GM12875 (cell line): ENCODE measurements around the gene ANKS6.

ENCODE experiments used
- H3K4me3 ChIP-seq: one replicate; pipeline ENCODE4 v1.5.1; 2011; ENCODE audit warnings: low read depth, low read length, control low read depth
- CTCF ChIP-seq: IDR thresholded peaks from 2 replicates; pipeline ENCODE4 v1.5.1; 2011; ENCODE audit warnings: low read depth, mild to moderate bottlenecking, control low read depth, inconsistent platforms, low read length, moderate library complexity, borderline replicate concordance; ENCODE audit not compliant: insufficient read depth

The ANKS6 gene

GRCh38 chr9:98796364-98797101 is at the start of gene ANKS6:
TSS of gene ANKS6 (minus strand) at chr9:98796555. CDS start at chr9:98796491, 64 bp downstream.
- TF ChIP-seq CTCF: peak; percentile 48
- H3K4me3 ChIP-seq: peak within 1 kb of the TSS; percentile 44

GRCh38 chr9:98846081-98846480 is 49.7 kb upstream of the ANKS6 start:
- no peak overlapping the region for H3K4me3 ChIP-seq
- TF ChIP-seq CTCF: no peak

GRCh38 chr9:98842510-98842909 is 46.2 kb upstream of the ANKS6 start:
- TF ChIP-seq CTCF: no peak
- no peak overlapping the region for H3K4me3 ChIP-seq

GRCh38 chr9:98839724-98840123 is 43.4 kb upstream of the ANKS6 start:
- TF ChIP-seq CTCF: no peak
- no peak overlapping the region for H3K4me3 ChIP-seq

- TF ChIP-seq CTCF: no peak
- no peak overlapping the region for H3K4me3 ChIP-seq
Observed at GRCh38 chr9:98838868-98839565, 42.7 kb upstream of the ANKS6 start.

- TF ChIP-seq CTCF: no peak
- H3K4me3 ChIP-seq: no peak overlapping the region
Observed at GRCh38 chr9:98838155-98838867, 42.0 kb upstream of the ANKS6 start.
